GM18951 (cell line): ENCODE results near the gene CST3.
"Not testable (repeated sequence)": the region's sequence is repeated elsewhere in the genome, so short reads cannot be mapped to it uniquely, and the experiment has no call there.

Experiments used
- POLR2A ChIP-seq: IDR thresholded peaks from 4 replicates; pipeline ENCODE4 v1.6.1; 2011; ENCODE audit warnings: mild to moderate bottlenecking; ENCODE audit not compliant: insufficient read length, insufficient read depth; ENCODE audit errors: extremely low read depth
- in situ Hi-C: fragments of 300-500 bp; cut with MboI; formaldehyde crosslinking; loops from one replicate; pipeline ENCODE4 v1.12.0; 2022; ENCODE audit warnings: low sequenced_read_pairs, mixed read lengths, inconsistent platforms; ENCODE audit not compliant: unreplicated experiment

Gene CST3

GRCh38 chr20:23644164-23644563 lies 6.4 kb upstream of the CST3 start:
- in situ Hi-C loops: no loop called here
- TF ChIP-seq POLR2A: no peak

- no peak for TF ChIP-seq POLR2A
- in situ Hi-C loops: no loop called here
Measured at GRCh38 chr20:23643659-23644058, 5.9 kb upstream of the CST3 start.

- TF ChIP-seq POLR2A: no peak
- in situ Hi-C loops: no loop called here
Measured at GRCh38 chr20:23641936-23642751, 4.4 kb upstream of the CST3 start.

- no peak for TF ChIP-seq POLR2A
- in situ Hi-C loops: no loop called here
Measured at GRCh38 chr20:23640671-23641667, 3.2 kb upstream of the CST3 start.

GRCh38 chr20:23640018-23640601 lies 2.4 kb upstream of the CST3 start:
- TF ChIP-seq POLR2A: no peak
- in situ Hi-C loops: no loop called here

GRCh38 chr20:23639490-23639958 lies 1.8 kb upstream of the CST3 start:
- in situ Hi-C loops: no loop called here
- TF ChIP-seq POLR2A: no peak

- TF ChIP-seq POLR2A: no peak
- in situ Hi-C loops: no loop called here
Measured at GRCh38 chr20:23638309-23638708, 554 bp upstream of the CST3 start.

GRCh38 chr20:23636908-23637281 lies 860 bp downstream of the CST3 start:
- in situ Hi-C loops: no loop called here
- TF ChIP-seq POLR2A: no peak

GRCh38 chr20:23636182-23636907 lies 1.4 kb downstream of the CST3 start:
- in situ Hi-C loops: no loop called here
- TF ChIP-seq POLR2A: no peak

GRCh38 chr20:23635768-23636090 lies 2.0 kb downstream of the CST3 start:
- in situ Hi-C loops: not testable (repeated sequence)

GRCh38 chr20:23634985-23635767 lies 2.6 kb downstream of the CST3 start:
- in situ Hi-C loops: no loop called here
- no peak for TF ChIP-seq POLR2A
